ENCODE data around the gene TSPAN14. TPM values are rescaled to one million over a fixed set of nuclear protein-coding genes. Genes with fewer than 3 reads are reported as not detected.

TSPAN14 gene
- total and polyA plus RNA-seq, 2 of the 8 experiments (the other 6 are each of a cell fraction or from before 2014, with no cell fraction given) = 47.4 to 57.8 TPM

GRCh38 chr10:80406204-80406603, 47.9 kb upstream of the TSPAN14 start (continued):
- no peak for TF ChIP-seq SIN3A (conservative IDR thresholded peaks at IDR 0.05 in 1 of 2, IDR thresholded peaks at IDR 0.05 in 1 of 2; ENCODE audit: low read depth in 1 of 2, low read length in 2 of 2)
- no peak for TF ChIP-seq RXRA (IDR thresholded peaks at IDR 0.05; ENCODE audit: insufficient read depth, low read depth, low read length)
- TF ChIP-seq EGR1 (IDR thresholded peaks at IDR 0.05; ENCODE audit: borderline replicate concordance, low read depth, low read length) = no peak
- TF ChIP-seq TAF1 (IDR thresholded peaks at IDR 0.05; ENCODE audit: low read depth, low read length) = no peak
